K562 (cell line): ENCODE data around the gene PPCDC. TPM values are rescaled to one million over a fixed set of nuclear protein-coding genes. Genes with fewer than 3 reads are reported as not detected.

Experiments used
- ATAC-seq: fragments of 200-7000 bp; cut with Tn5 transposase; 3 replicates; pipeline ENCODE4 v1.9.1; 2020; ENCODE audit warnings: moderate library complexity
- BruUV-seq: library from RNA; stranded (reverse); fragments of 400-500 nt; replicated peaks from 2 replicates; lab custom pipeline; 2021; lab: Mats Ljungman, UMichigan
- CTCF ChIA-PET: fragments of 300-600 bp; formaldehyde crosslinking; extraction: SDS; loops from one replicate; lab custom pipeline; 2021; ENCODE audit warnings: low intra/inter-chr PET ratio; lab: Yijun Ruan, JAX
- POLR2A ChIA-PET: fragments of 300-600, 350-650 bp; sonication (Branson Sonifier 250); formaldehyde crosslinking; extraction: SDS; loops from one replicate; lab custom pipeline; 2021; ENCODE audit warnings: antibody characterized with exemption, inconsistent platforms; lab: Yijun Ruan, JAX
- DNase-seq, 4 experiments: peaks; one replicate each; pipeline versions ENCODE4 v3.0.0 to v3.0.0-alpha.2; 2011 to 2018; ENCODE audit warnings: low spot score in 3 of 4, mixed read lengths in 3 of 4; ENCODE audit errors: extremely low read depth in 1 of 4
- FAIRE-seq: peaks from 2 replicates; lab custom pipeline; 2011; peaks lifted over from hg19 to GRCh38; lab: Jason Lieb, UNC
- H2AFZ ChIP-seq: 2 replicates; pipeline ENCODE4 v1.6.0; 2011; ENCODE audit warnings: low read depth, low read length, control low read depth, inconsistent platforms
- H3K27ac ChIP-seq: fragments of 200-600 bp; 3 replicates; pipeline ENCODE4 v1.8.0; 2011; ENCODE audit warnings: low read depth, mild to moderate bottlenecking, control low read depth, inconsistent platforms, low read length, moderate library complexity, mixed read lengths; ENCODE audit errors: extremely low read depth
- H3K27me3 ChIP-seq, 2 experiments: fragments of 300-600 bp in 1 of 2; 2 replicates in 1 of 2; 3 replicates in 1 of 2; pipeline versions ENCODE4 v1.6.0 to v1.8.0; 2011; ENCODE audit warnings: inconsistent platforms in 2 of 2, low read length in 2 of 2, mild to moderate bottlenecking in 1 of 2, mixed read lengths in 1 of 2, moderate library complexity in 1 of 2; ENCODE audit not compliant: control insufficient read depth in 2 of 2, insufficient read depth in 2 of 2
- H3K36me3 ChIP-seq: fragments of 300-600 bp; 3 replicates; pipeline ENCODE4 v1.8.0; 2011; ENCODE audit warnings: mild to moderate bottlenecking, low read length, inconsistent platforms; ENCODE audit not compliant: control insufficient read depth, insufficient read depth
- H3K4me1 ChIP-seq, 2 experiments: fragments of 200-600 bp in 1 of 2; replicated peaks in 1 of 2; 2 replicates in 1 of 2; 3 replicates in 1 of 2; pipeline versions ENCODE4 v1.5.1 to v1.8.0; 2011; ENCODE audit warnings: inconsistent platforms in 2 of 2, low read length in 2 of 2, mild to moderate bottlenecking in 1 of 2, mixed read lengths in 1 of 2, moderate library complexity in 1 of 2; ENCODE audit not compliant: control insufficient read depth in 2 of 2, insufficient read depth in 2 of 2
- H3K4me2 ChIP-seq: 2 replicates; pipeline ENCODE4 v1.6.1; 2011; ENCODE audit warnings: low read length, control low read depth, inconsistent platforms, mixed read lengths; ENCODE audit not compliant: insufficient read depth
- H3K4me3 ChIP-seq: fragments of 200-600 bp; sonication (generic), shearing (Covaris generic); 2 replicates; pipeline ENCODE4 v1.5.1; 2016; ENCODE audit warnings: control low read depth, inconsistent platforms
- H3K79me2 ChIP-seq: fragments of 200-600 bp; 3 replicates; pipeline ENCODE4 v1.8.0; 2011; ENCODE audit warnings: low read length, inconsistent platforms; ENCODE audit not compliant: control insufficient read depth, insufficient read depth
- H3K9ac ChIP-seq, 2 experiments: 2 replicates each; pipeline versions ENCODE4 v1.6.0 to v1.6.1; 2011; ENCODE audit warnings: low read depth in 2 of 2, low read length in 2 of 2, control low read depth in 1 of 2, inconsistent platforms in 1 of 2, mild to moderate bottlenecking in 1 of 2, mixed read lengths in 1 of 2; ENCODE audit not compliant: insufficient read depth in 1 of 2
- H3K9me1 ChIP-seq: one replicate; pipeline ENCODE4 v1.6.0; 2011; ENCODE audit warnings: inconsistent platforms, mild to moderate bottlenecking, low read length, moderate library complexity; ENCODE audit not compliant: control insufficient read depth, insufficient read depth
- H3K9me3 ChIP-seq: replicated peaks from 2 replicates; pipeline ENCODE4 v1.5.1; 2011; ENCODE audit warnings: low read depth, low read length, inconsistent platforms; ENCODE audit not compliant: control insufficient read depth, insufficient read depth
- H4K20me1 ChIP-seq: replicated peaks from 2 replicates; pipeline ENCODE4 v1.6.1; 2011; ENCODE audit warnings: low read length, inconsistent platforms, mixed read lengths; ENCODE audit not compliant: control insufficient read depth, insufficient read depth
- BRD9 ChIP-seq: fragments of 450-650 bp; IDR thresholded peaks from 2 replicates; pipeline ENCODE4 v1.6.1; 2018; ENCODE audit warnings: low read depth; ENCODE audit not compliant: partially characterized antibody
- CBFA2T2 ChIP-seq: fragments of 450-650 bp; conservative IDR thresholded peaks from 2 replicates; pipeline ENCODE4 v1.6.1; 2017; ENCODE audit warnings: mild to moderate bottlenecking
- CUX1 ChIP-seq: fragments of 200-800 bp; sonication (Bioruptor generic); IDR thresholded peaks from 2 replicates; pipeline ENCODE4 v1.6.1; 2016; ENCODE audit warnings: missing genetic modification characterization, missing compliant biosample characterization
- CXXC5 ChIP-seq: fragments of 250-450 bp; sonication (Bioruptor Pico); IDR thresholded peaks from 2 replicates; pipeline ENCODE4 v1.8.0; 2022; ENCODE audit warnings: inconsistent platforms, mild to moderate bottlenecking, moderate library complexity
- ESRRB ChIP-seq: fragments of 250-450 bp; sonication (Bioruptor Pico); IDR thresholded peaks from 2 replicates; pipeline ENCODE4 v1.5.0; 2020; ENCODE audit warnings: mild to moderate bottlenecking, moderate library complexity, borderline replicate concordance
- ILK ChIP-seq: fragments of 450-650 bp; IDR thresholded peaks from 2 replicates; pipeline ENCODE4 v1.6.1; 2016; ENCODE audit warnings: missing genetic modification characterization, low read depth, mild to moderate bottlenecking, missing compliant biosample characterization, moderate library complexity, borderline replicate concordance
- KLF10 ChIP-seq: fragments of 250-450 bp; sonication (Bioruptor Pico); IDR thresholded peaks from 2 replicates; pipeline ENCODE4 v1.6.1; 2021; ENCODE audit warnings: matching md5 sums
- MCM2 ChIP-seq: fragments of 450-650 bp; IDR thresholded peaks from 2 replicates; pipeline ENCODE4 v1.6.1; 2017; ENCODE audit warnings: low read depth, mild to moderate bottlenecking
- MCM5 ChIP-seq: fragments of 450-650 bp; IDR thresholded peaks from 2 replicates; pipeline ENCODE4 v1.6.1; 2016; ENCODE audit warnings: low read depth
- NRF1 ChIP-seq, 2 experiments: fragments of 450-650 bp; IDR thresholded peaks in 1 of 2; conservative IDR thresholded peaks in 1 of 2; 2 replicates each; pipeline ENCODE4 v1.6.1; 2014; ENCODE audit warnings: mild to moderate bottlenecking in 2 of 2
- SIN3A ChIP-seq, 2 experiments: fragments of 150-350 bp in 1 of 2; IDR thresholded peaks; 2 replicates each; pipeline ENCODE4 v1.6.1; 2011 to 2016; ENCODE audit warnings: borderline replicate concordance in 2 of 2, low read depth in 2 of 2, low read length in 2 of 2, mild to moderate bottlenecking in 2 of 2, moderate library complexity in 2 of 2; ENCODE audit not compliant: control insufficient read depth in 1 of 2
- TCF3 ChIP-seq: sonication (generic); formaldehyde crosslinking; IDR thresholded peaks from 2 replicates; pipeline ENCODE4 v1.4.0; 2020; ENCODE audit warnings: mild to moderate bottlenecking, missing genetic modification reagents
- TEAD1 ChIP-seq, 2 experiments: fragments of 450-650 bp in 1 of 2; sonication (generic) in 1 of 2; formaldehyde crosslinking; IDR thresholded peaks; 2 replicates each; pipeline versions ENCODE4 v1.4.0 to v1.8.0; 2020 to 2022; ENCODE audit warnings: mild to moderate bottlenecking in 2 of 2, missing genetic modification reagents in 1 of 2
- WHSC1 ChIP-seq: IDR thresholded peaks from one replicate; pipeline ENCODE4 v1.6.1; 2012; ENCODE audit warnings: low read length, control low read depth, inconsistent platforms
- ZNF785 ChIP-seq: fragments of 250-450 bp; sonication (Bioruptor Pico); IDR thresholded peaks from 2 replicates; pipeline ENCODE4 v1.4.0; 2020; ENCODE audit warnings: mild to moderate bottlenecking
- WGBS: fragments of 100-300 bp; shearing (Covaris generic); methylation state at CpG from one replicate; pipeline ENCODE4 v1.1.6; 2016; ENCODE audit warnings: low coverage, mixed read lengths; ENCODE audit not compliant: insufficient coverage; ENCODE audit errors: missing lambda C conversion rate; 5-methylcytosine and 5-hydroxymethylcytosine counted together
- in situ Hi-C: fragments of 300-500 bp; cut with MboI; formaldehyde crosslinking; loops from 4 replicates; pipeline ENCODE4 v1.15.0; 2018; ENCODE audit warnings: inconsistent platforms, mixed read lengths
- intact Hi-C: fragments of 100-400 bp; cut with micrococcal nuclease; formaldehyde crosslinking; loops from 2 replicates; pipeline ENCODE4 v1.14.2; 2022
- polyA plus RNA-seq, 8 experiments: library from polyadenylated mRNA; depleted of rRNA in 4 of 8; stranded (reverse) in 5 of 8; unstranded in 3 of 8; fragments of >200 nt; fragmentation: Nextera tagmentation in 2 of 8; fragmentation: Illumina TruSeq in 1 of 8; extraction: Ambion mirVana in 2 of 8; extraction: Trizol in 1 of 8; gene quantifications; 2 replicates each; pipeline versions ENCODE4 v1.2.1 to v1.2.3, GENCODE V29; 2011 to 2014; ENCODE audit warnings: inconsistent platforms in 1 of 8, missing spikeins in 1 of 8
- total RNA-seq, 7 experiments: library from RNA; depleted of rRNA in 6 of 7; stranded (reverse); fragments of >200 nt in 6 of 7; fragmentation: Illumina TruSeq in 2 of 7; extraction: Trizol in 2 of 7; gene quantifications; 2 replicates each; pipeline versions ENCODE4 v1.2.1 to v1.2.3, GENCODE V29; 2011 to 2021; ENCODE audit warnings: low replicate concordance in 1 of 7
- TF ChIP-seq, protein P1 (sequence below): fragments of 250-450 bp; sonication (Bioruptor Pico); IDR thresholded peaks from 2 replicates; pipeline ENCODE4 v1.5.0; 2020; ENCODE audit warnings: mild to moderate bottlenecking

Gene PPCDC
- total and polyA plus RNA-seq, 9 of the 15 experiments (the other 6 are each of a cell fraction or from before 2014, with no cell fraction given), result 10.9 to 53.6 (median 16.7) TPM

GRCh38 chr15:74992619-74993018 is 30.8 kb upstream of the PPCDC start (continued):
- TF ChIP-seq, protein P1, sequence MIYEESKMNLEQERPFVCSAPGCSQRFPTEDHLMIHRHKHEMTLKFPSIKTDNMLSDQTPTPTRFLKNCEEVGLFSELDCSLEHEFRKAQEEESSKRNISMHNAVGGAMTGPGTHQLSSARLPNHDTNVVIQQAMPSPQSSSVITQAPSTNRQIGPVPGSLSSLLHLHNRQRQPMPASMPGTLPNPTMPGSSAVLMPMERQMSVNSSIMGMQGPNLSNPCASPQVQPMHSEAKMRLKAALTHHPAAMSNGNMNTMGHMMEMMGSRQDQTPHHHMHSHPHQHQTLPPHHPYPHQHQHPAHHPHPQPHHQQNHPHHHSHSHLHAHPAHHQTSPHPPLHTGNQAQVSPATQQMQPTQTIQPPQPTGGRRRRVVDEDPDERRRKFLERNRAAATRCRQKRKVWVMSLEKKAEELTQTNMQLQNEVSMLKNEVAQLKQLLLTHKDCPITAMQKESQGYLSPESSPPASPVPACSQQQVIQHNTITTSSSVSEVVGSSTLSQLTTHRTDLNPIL (CRISPR knock-in tag), result no peak
- TF ChIP-seq, all 486 proteins: peak for 3

GRCh38 chr15:74994236-74994635 is 29.2 kb upstream of the PPCDC start:
- Histone ChIP-seq H3K4me2 (no peak overlapping the region), H3K79me2 (no peaks in the 10 kb centered on the region), H3K27me3 (peaks cover 13 to 38% of the 10 kb centered on the region in 2 experiments), H3K27ac (no peak overlapping the region), H3K9ac (no peak overlapping the region), H2AFZ (no peak overlapping the region), H3K4me3 (no peak overlapping the region), H3K4me1 (peaks cover 0 to 14% of the 10 kb centered on the region in 2 experiments; a peak in 2 of 5 replicates), H4K20me1 (peaks cover 8% of the 10 kb centered on the region), H3K9me1 (peaks cover 2% of the 10 kb centered on the region), H3K36me3 (no peaks in the 10 kb centered on the region), H3K9me3 (no peaks in the 10 kb centered on the region)
- FAIRE-seq (no peak), ATAC-seq (no peak), DNase-seq (no peak)
- BruUV-seq, result no TSS peak
- in situ Hi-C loops (no loop called here), intact Hi-C loops (no loop called here)
- CTCF ChIA-PET, result no interaction called here
- 0% methylated on average over 2 of the region's 2 CpGs for WGBS
- POLR2A ChIA-PET, result interaction anchor here (1.0 kb wide), 1 partner anchor 10 kb away, joined by 5 read pairs; no protein-coding TSS in a partner anchor
- TF ChIP-seq TEAD1 (CRISPR knock-in tag; IDR thresholded peaks at IDR 0.05) (no peak), ILK (tag) (no peak), ZNF785 (CRISPR knock-in tag) (no peak), CUX1 (CRISPR knock-in tag) (no peak), BRD9 (no peak), KLF10 (CRISPR knock-in tag) (no peak), TCF3 (CRISPR knock-in tag) (no peak), WHSC1 (no peak), ESRRB (CRISPR knock-in tag) (no peak), CXXC5 (no peak), NRF1 (conservative IDR thresholded peaks at IDR 0.05 in 1 of 2, IDR thresholded peaks at IDR 0.05 in 1 of 2) (no peak), MCM2 (no peak), MCM5 (no peak), SIN3A (IDR thresholded peaks at IDR 0.05; ENCODE audit: borderline replicate concordance in 2 of 2, control insufficient read depth in 1 of 2, low read depth in 2 of 2, low read length in 2 of 2) (no peak), CBFA2T2 (no peak)
